IPS-20b (cell line): ENCODE measurements around the gene CHD2.

Source experiments
- H3K27ac ChIP-seq: one replicate; pipeline ENCODE4 v1.5.1; 2013; ENCODE audit warnings: low read length
- H3K27me3 ChIP-seq: 2 replicates; pipeline ENCODE4 v1.6.1; 2013; ENCODE audit warnings: mild to moderate bottlenecking, low read length, inconsistent platforms; ENCODE audit not compliant: insufficient read depth
- H3K36me3 ChIP-seq: 2 replicates; pipeline ENCODE4 v1.6.1; 2013; ENCODE audit warnings: low read depth, mild to moderate bottlenecking, inconsistent platforms, low read length, moderate library complexity; ENCODE audit not compliant: insufficient read depth
- H3K4me1 ChIP-seq: 2 replicates; pipeline ENCODE4 v1.6.1; 2013; ENCODE audit warnings: mild to moderate bottlenecking, control low read depth, inconsistent platforms, low read length, moderate library complexity; ENCODE audit not compliant: insufficient read depth
- H3K4me3 ChIP-seq: 2 replicates; pipeline ENCODE4 v1.5.1; 2013; ENCODE audit warnings: mild to moderate bottlenecking, low read length, inconsistent platforms
- H3K9ac ChIP-seq: 2 replicates; pipeline ENCODE4 v1.6.1; 2013; ENCODE audit warnings: low read depth, mild to moderate bottlenecking, inconsistent platforms, low read length, moderate library complexity
- H3K9me3 ChIP-seq: 2 replicates; pipeline ENCODE4 v1.6.1; 2013; ENCODE audit warnings: mild to moderate bottlenecking, low read depth, low read length, inconsistent platforms; ENCODE audit not compliant: insufficient read depth

Gene CHD2

DNA sequence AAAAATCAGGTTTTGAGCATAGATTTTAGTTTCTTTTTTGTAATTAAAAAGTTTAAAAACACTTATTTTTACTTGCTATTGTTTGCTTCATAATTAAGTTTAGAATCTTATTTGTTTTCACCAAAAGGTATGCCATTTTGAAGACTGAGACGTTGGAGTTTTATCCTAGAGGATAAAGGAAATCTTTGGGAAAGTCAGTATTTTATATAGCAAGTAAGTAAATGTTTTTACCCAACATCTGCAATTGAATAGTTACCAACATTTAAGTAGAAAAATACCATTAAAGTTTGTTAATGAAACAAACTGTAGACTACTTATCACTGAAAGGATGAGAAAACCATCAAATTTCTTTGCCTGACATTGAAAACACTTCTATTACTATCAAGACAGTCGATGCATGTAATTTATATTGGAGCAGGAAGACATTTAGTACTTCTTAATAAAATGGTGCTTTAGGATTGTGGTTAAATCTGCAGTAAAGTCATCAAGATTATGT is 14.0 kb upstream of the CHD2 start:
- peaks cover 60% of the 10 kb centered on the region for H3K36me3 ChIP-seq
- peak overlapping the region; percentile 99 for H3K4me3 ChIP-seq
- H3K9ac ChIP-seq = peak overlapping the region; percentile 98; the same call in 1 of the 2 replicates
- peaks cover 22% of the 10 kb centered on the region; the same call in 1 of the 2 replicates for H3K4me1 ChIP-seq
- H3K9me3 ChIP-seq = no peaks in the 10 kb centered on the region
- H3K27ac ChIP-seq = no peak overlapping the region
- H3K27me3 ChIP-seq = no peaks in the 10 kb centered on the region

- Histone ChIP-seq H3K9me3 (no peaks in the 10 kb centered on the region), H3K4me3 (peak overlapping the region; percentile 99; the same call in 1 of the 2 replicates), H3K9ac (no peak overlapping the region), H3K4me1 (peaks cover 15% of the 10 kb centered on the region; the same call in 1 of the 2 replicates), H3K27ac (no peak overlapping the region), H3K36me3 (peaks cover 68% of the 10 kb centered on the region), H3K27me3 (no peaks in the 10 kb centered on the region)
Observed at GRCh38 chr15:92886815-92887214, 13.3 kb upstream of the CHD2 start.

GRCh38 chr15:92887869-92888268 is 12.3 kb upstream of the CHD2 start:
- Histone ChIP-seq H3K9ac (no peak overlapping the region), H3K27ac (no peak overlapping the region), H3K4me1 (peaks cover 11% of the 10 kb centered on the region; the same call in 1 of the 2 replicates), H3K9me3 (no peaks in the 10 kb centered on the region), H3K4me3 (no peak overlapping the region), H3K36me3 (peaks cover 78% of the 10 kb centered on the region), H3K27me3 (no peaks in the 10 kb centered on the region)

- Histone ChIP-seq H3K27ac (no peak overlapping the region), H3K9ac (no peak overlapping the region), H3K27me3 (no peaks in the 10 kb centered on the region), H3K4me3 (no peak overlapping the region), H3K9me3 (no peaks in the 10 kb centered on the region), H3K4me1 (peaks cover 11% of the 10 kb centered on the region; the same call in 1 of the 2 replicates), H3K36me3 (peaks cover 91% of the 10 kb centered on the region)
Observed at GRCh38 chr15:92889390-92890107, 10.6 kb upstream of the CHD2 start.

GRCh38 chr15:92891533-92892200 is 8.5 kb upstream of the CHD2 start:
- Histone ChIP-seq H3K4me1 (peaks cover 3% of the 10 kb centered on the region; the same call in 1 of the 2 replicates), H3K27ac (no peak overlapping the region), H3K9ac (no peak overlapping the region), H3K4me3 (no peak overlapping the region), H3K27me3 (no peaks in the 10 kb centered on the region), H3K9me3 (no peaks in the 10 kb centered on the region), H3K36me3 (peaks cover 97% of the 10 kb centered on the region)

GRCh38 chr15:92892201-92892555 is 7.9 kb upstream of the CHD2 start:
- Histone ChIP-seq H3K27me3 (no peaks in the 10 kb centered on the region), H3K36me3 (peaks cover 97% of the 10 kb centered on the region), H3K4me1 (no peaks in the 10 kb centered on the region), H3K4me3 (no peak overlapping the region), H3K27ac (no peak overlapping the region), H3K9me3 (no peaks in the 10 kb centered on the region), H3K9ac (no peak overlapping the region)

DNA sequence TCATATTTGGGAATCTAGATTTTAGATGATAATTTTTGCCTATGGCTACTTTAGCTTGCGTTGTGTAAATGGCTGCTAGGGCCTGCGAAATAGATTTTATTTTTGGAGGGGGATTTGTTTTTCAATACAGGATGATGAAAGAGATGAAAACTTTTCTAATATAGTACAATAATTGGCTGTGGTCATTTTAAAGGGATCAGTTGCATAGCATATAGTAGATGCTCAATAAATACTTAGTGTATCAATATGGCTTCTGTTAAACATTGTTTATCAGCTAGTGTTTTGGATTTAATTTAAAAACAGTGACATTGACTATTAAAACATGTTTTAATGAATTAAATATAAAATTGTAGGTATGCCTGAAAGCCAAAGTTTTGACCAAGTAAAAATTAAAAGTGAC is 6.9 kb upstream of the CHD2 start:
- Histone ChIP-seq H3K27ac (no peak overlapping the region), H3K4me3 (no peak overlapping the region), H3K4me1 (no peaks in the 10 kb centered on the region), H3K36me3 (peaks cover 97% of the 10 kb centered on the region), H3K9ac (no peak overlapping the region), H3K27me3 (no peaks in the 10 kb centered on the region), H3K9me3 (no peaks in the 10 kb centered on the region)

- H3K9ac ChIP-seq = no peak overlapping the region
- no peaks in the 10 kb centered on the region for H3K4me1 ChIP-seq
- peaks cover 79% of the 10 kb centered on the region for H3K36me3 ChIP-seq
- no peaks in the 10 kb centered on the region for H3K27me3 ChIP-seq
- H3K27ac ChIP-seq = no peak overlapping the region
- H3K9me3 ChIP-seq = no peaks in the 10 kb centered on the region
- no peak overlapping the region for H3K4me3 ChIP-seq
Observed at GRCh38 chr15:92896561-92896960, 3.6 kb upstream of the CHD2 start.

- peaks cover 74% of the 10 kb centered on the region for H3K36me3 ChIP-seq
- no peak overlapping the region for H3K9ac ChIP-seq
- no peaks in the 10 kb centered on the region for H3K4me1 ChIP-seq
- no peaks in the 10 kb centered on the region for H3K9me3 ChIP-seq
- H3K27me3 ChIP-seq = no peaks in the 10 kb centered on the region
- no peak overlapping the region for H3K4me3 ChIP-seq
- H3K27ac ChIP-seq = no peak overlapping the region
Observed at GRCh38 chr15:92897620-92898019, 2.5 kb upstream of the CHD2 start.

GRCh38 chr15:92898988-92899582 is 1.0 kb upstream of the CHD2 start:
- Histone ChIP-seq H3K4me3 (no peak overlapping the region), H3K36me3 (peaks cover 62% of the 10 kb centered on the region), H3K9ac (no peak overlapping the region), H3K9me3 (no peaks in the 10 kb centered on the region), H3K27me3 (no peaks in the 10 kb centered on the region), H3K27ac (no peak overlapping the region), H3K4me1 (no peaks in the 10 kb centered on the region)

- Histone ChIP-seq H3K27ac (no peak overlapping the region), H3K27me3 (no peaks in the 10 kb centered on the region), H3K4me3 (peak overlapping the region; percentile 92; the same call in 1 of the 2 replicates), H3K9ac (peak overlapping the region; percentile 96; the same call in 1 of the 2 replicates), H3K9me3 (no peaks in the 10 kb centered on the region), H3K36me3 (peaks cover 57% of the 10 kb centered on the region), H3K4me1 (peaks cover under 1% of the 10 kb centered on the region; the same call in 1 of the 2 replicates)
Observed at GRCh38 chr15:92899601-92899947, 550 bp upstream of the CHD2 start.

- Histone ChIP-seq H3K36me3 (peaks cover 46% of the 10 kb centered on the region), H3K27ac (peak overlapping the region; percentile 51)
Observed at GRCh38 chr15:92900731-92901071, 577 bp downstream of the CHD2 start.

More at GRCh38 chr15:92900731-92901071, 577 bp downstream of the CHD2 start:
- Histone ChIP-seq H3K4me3 (peak overlapping the region; percentile 92), H3K9ac (peak overlapping the region; percentile 96), H3K9me3 (no peaks in the 10 kb centered on the region), H3K27me3 (no peaks in the 10 kb centered on the region), H3K4me1 (peaks cover 9% of the 10 kb centered on the region; the same call in 1 of the 2 replicates)
